ENCODE data around the gene ARL2. TPM values are rescaled to one million over a fixed set of nuclear protein-coding genes. Genes with fewer than 3 reads are reported as not detected.
"Not testable (repeated sequence)": the region's sequence is repeated elsewhere in the genome, so short reads cannot be mapped to it uniquely, and the experiment has no call there.

Gene ARL2
- total RNA-seq, 2 experiments from 2014 or later, result 118 to 122 TPM

DNA sequence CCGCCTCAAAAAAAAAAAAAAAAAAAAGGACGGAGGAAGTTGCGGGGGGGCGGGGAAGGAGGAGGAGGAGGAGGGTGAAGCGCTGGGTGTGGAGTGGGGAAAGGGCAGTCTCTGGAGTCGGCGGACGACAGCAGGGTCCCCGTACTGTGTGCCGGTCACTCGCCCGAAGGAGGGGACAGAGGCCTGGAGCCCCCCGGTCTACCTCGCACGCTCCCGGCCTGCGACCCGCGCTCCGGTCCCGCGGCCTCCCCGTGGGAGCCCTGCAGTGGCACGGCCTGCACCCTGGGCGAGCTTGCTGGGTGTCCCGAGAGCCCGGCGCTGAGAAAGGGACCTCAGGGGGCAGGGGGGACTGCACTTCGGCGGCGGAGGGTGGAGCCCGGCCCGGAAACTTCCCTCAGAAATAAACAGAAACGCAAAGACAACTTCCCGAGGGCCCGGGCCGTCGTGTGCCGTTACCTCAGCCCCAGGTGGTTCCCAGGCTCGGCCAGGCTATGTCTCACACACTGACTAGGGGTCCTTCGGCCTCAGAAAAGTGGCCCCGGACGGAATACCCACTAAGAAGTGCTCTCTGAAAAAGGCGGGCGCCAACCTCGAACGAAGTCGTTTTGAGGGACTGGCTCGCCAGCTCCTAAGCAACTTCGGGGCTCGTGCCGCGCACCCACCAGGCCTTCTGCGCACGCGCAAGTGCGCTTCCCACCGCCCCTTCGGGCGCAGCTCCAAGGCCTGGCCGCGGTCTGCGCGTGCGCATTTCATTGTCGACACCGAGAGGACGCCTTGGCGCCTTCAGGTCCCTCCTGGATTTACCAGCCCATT, 42.3 kb upstream of the ARL2 start, which contains the start of gene MAJIN:
Gene MAJIN (minus strand): TSS at position 688 of the 813 bp plus-strand sequence. CDS start 12,703 bp downstream, outside the sequence.
- peak within 1 kb of the TSS; percentile 49 for H3K4me3 Mint-ChIP-seq
- no peaks in the 10 kb centered on the region for H3K9me3 Mint-ChIP-seq
- ChIA-PET POLR2A (interaction anchor here (1.7 kb wide), 1 partner anchor 39 kb away, joined by 5 read pairs; no protein-coding TSS in a partner anchor), CTCF (interaction anchor here (0.9 kb wide), 1 partner anchor 43 kb away, joined by 4 read pairs; the partner anchor contains the start of gene ARL2)
- peaks cover 2% of the 10 kb centered on the region for H3K27me3 Mint-ChIP-seq
- ATAC-seq (peak; percentile 56), DNase-seq (peak; percentile 86)
- H3K27ac Mint-ChIP-seq, result peak within 1 kb of the TSS; percentile 82
- peaks cover 2% of the 10 kb centered on the region for H3K36me3 Mint-ChIP-seq (ENCODE audit: low read depth)
- intact Hi-C loops (cut with micrococcal nuclease), result no loop called here
- H3K4me1 Mint-ChIP-seq (ENCODE audit: low read depth), result peaks cover 41% of the 10 kb centered on the region
- TF ChIP-seq, protein P1, sequence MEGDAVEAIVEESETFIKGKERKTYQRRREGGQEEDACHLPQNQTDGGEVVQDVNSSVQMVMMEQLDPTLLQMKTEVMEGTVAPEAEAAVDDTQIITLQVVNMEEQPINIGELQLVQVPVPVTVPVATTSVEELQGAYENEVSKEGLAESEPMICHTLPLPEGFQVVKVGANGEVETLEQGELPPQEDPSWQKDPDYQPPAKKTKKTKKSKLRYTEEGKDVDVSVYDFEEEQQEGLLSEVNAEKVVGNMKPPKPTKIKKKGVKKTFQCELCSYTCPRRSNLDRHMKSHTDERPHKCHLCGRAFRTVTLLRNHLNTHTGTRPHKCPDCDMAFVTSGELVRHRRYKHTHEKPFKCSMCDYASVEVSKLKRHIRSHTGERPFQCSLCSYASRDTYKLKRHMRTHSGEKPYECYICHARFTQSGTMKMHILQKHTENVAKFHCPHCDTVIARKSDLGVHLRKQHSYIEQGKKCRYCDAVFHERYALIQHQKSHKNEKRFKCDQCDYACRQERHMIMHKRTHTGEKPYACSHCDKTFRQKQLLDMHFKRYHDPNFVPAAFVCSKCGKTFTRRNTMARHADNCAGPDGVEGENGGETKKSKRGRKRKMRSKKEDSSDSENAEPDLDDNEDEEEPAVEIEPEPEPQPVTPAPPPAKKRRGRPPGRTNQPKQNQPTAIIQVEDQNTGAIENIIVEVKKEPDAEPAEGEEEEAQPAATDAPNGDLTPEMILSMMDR (IDR thresholded peaks at IDR 0.05), result no peak

DNA sequence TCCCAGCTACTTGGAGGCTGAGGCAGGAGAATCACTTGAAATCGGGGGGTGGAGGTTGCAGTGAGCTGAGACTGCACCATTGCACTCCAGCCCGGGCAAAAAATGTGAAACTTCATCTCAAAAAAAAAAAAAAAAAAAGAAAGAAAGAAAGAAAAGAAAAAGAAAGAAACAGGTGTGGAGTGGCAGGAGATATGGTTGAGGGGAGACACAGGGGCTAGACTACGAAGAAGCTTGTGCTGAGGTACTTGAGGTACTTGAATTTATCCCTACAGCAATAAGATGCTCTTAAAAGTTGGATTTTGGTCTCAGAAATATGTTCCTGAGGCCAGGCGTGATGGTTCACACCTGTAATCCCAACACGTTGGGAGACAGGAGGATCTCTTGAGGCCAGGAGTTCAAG, 39.8 kb upstream of the ARL2 start:
- ATAC-seq (no peak), DNase-seq (no peak)
- Mint-ChIP-seq H3K4me3 (no peak overlapping the region), H3K36me3 (ENCODE audit: low read depth) (peaks cover 2% of the 10 kb centered on the region), H3K27me3 (peaks cover 2% of the 10 kb centered on the region), H3K27ac (no peak overlapping the region), H3K9me3 (no peaks in the 10 kb centered on the region), H3K4me1 (ENCODE audit: low read depth) (peaks cover 27% of the 10 kb centered on the region)
- intact Hi-C loops (cut with micrococcal nuclease), result no loop called here
- ChIA-PET POLR2A (interaction anchor here (0.6 kb wide), 1 partner anchor 129 kb away, joined by 3 read pairs; no protein-coding TSS in a partner anchor), CTCF (interaction anchor here (0.9 kb wide), 1 partner anchor 341 kb away, joined by 3 read pairs; no protein-coding TSS in a partner anchor)
- TF ChIP-seq, protein P1 (IDR thresholded peaks at IDR 0.05), result no peak

DNA sequence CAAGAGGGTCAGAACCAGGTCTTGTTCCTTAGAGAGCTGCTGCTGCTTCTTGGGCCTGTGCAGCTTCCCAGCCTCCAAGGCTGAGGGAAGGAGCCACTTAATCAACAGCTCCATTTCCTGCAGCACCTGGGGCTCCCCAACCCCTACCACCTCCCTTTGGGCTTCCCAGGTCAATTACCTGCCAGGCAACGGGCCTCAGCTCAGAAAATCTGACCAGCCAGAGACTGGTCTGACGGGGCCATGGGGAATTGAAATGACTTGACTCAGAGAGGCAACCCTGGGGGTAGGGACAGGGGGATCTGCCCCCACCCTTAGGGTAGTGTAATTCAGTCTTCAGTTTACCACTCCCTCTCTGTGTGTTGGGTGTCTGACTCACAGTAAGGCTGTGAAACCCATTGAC, 37.3 kb upstream of the ARL2 start:
- POLR2A ChIA-PET, result no interaction called here
- ATAC-seq (no peak), DNase-seq (no peak)
- Mint-ChIP-seq H3K9me3 (no peaks in the 10 kb centered on the region), H3K4me1 (ENCODE audit: low read depth) (peaks cover 12% of the 10 kb centered on the region), H3K36me3 (ENCODE audit: low read depth) (no peaks in the 10 kb centered on the region), H3K27ac (no peak overlapping the region), H3K27me3 (no peaks in the 10 kb centered on the region), H3K4me3 (no peak overlapping the region)
- intact Hi-C loops (cut with micrococcal nuclease), result no loop called here
- TF ChIP-seq, protein P1 (IDR thresholded peaks at IDR 0.05), result no peak
- CTCF ChIA-PET, result no interaction called here

DNA sequence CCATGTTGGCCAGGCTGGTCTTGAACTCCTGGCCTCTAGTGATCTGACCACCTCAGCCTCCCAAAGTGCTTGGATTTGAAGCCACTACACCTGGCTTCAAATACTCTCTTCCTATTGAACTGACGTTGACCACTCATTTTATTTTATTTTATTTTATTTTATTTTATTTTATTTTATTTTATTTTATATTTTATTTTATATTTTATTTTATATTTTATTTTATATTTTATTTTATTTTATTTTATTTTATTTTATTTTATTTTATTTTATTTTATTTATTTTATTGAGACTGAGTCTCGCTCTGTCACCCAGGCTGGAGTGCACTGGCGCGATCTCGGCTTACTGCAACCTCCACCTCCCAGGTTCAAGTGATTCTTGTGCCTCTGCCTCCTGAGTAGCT, 30.6 kb upstream of the ARL2 start:
- H3K27ac Mint-ChIP-seq; H3K4me3 Mint-ChIP-seq; H3K9me3 Mint-ChIP-seq; ATAC-seq; intact Hi-C loops (cut with micrococcal nuclease); H3K4me1 Mint-ChIP-seq (ENCODE audit: low read depth); CTCF ChIA-PET; POLR2A ChIA-PET; H3K36me3 Mint-ChIP-seq (ENCODE audit: low read depth); DNase-seq; H3K27me3 Mint-ChIP-seq: not testable (repeated sequence)

DNA sequence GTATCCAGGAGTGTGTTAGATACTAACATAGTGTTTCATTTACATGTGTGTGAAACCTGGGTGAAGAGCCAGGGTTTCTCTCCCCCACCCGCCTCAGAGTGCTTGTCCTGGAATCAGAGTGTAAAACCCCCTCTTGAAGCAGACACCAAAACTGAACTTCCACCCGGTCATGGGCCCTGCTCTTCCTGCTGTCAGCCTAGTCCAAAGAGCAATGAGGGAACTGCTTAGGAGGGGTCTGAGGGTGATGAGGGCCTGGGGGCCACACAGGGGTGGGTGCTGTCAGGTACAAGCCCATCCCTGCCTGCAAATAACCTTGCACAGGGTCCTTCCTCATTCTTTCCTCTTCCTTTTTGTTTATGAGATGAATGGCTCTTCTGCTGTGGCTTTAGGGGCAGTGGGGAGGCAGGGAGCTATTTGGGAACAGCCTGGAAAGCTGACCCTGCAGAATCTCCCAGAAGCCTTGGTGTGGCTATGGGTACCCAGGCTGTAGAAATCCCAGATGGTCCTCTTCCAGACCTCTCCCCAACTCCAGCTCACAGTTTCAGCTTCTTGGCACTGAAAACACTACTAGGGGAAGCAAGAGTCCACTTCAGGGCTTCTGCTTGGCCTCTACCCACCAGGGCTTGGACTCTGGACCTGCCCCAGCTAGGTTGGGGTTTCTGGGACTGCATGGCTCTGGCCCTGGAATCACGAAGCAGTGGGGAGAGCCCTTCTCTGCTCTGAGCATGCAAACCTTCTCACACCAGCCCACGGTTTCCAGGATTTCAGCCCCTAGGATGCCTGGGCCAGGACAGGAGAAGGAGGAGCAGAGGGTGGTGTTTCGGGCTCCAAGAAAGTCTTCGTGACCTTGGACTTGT, 25.7 kb upstream of the ARL2 start:
- POLR2A ChIA-PET, result no interaction called here
- Mint-ChIP-seq H3K4me1 (ENCODE audit: low read depth) (peaks cover 6% of the 10 kb centered on the region), H3K9me3 (no peaks in the 10 kb centered on the region), H3K36me3 (ENCODE audit: low read depth) (no peaks in the 10 kb centered on the region), H3K4me3 (no peak overlapping the region), H3K27ac (no peak overlapping the region), H3K27me3 (peaks cover 4% of the 10 kb centered on the region)
- DNase-seq (no peak), ATAC-seq (no peak)
- CTCF ChIA-PET, result no interaction called here
- TF ChIP-seq, protein P1 (IDR thresholded peaks at IDR 0.05), result no peak
- intact Hi-C loops (cut with micrococcal nuclease), result no loop called here
